Nephron (organoid): Measurements from ENCODE around the gene TBC1D12.

Experiments used
- H3K27ac Mint-ChIP-seq, 3 experiments: 2 replicates each; pipeline ENCODE4 v1.8.0; 2020; ENCODE audit warnings: mixed read lengths in 3 of 3, mild to moderate bottlenecking in 2 of 3, moderate library complexity in 1 of 3
- H3K27me3 Mint-ChIP-seq: 2 replicates; pipeline ENCODE4 v1.8.0; 2021; ENCODE audit warnings: low read depth, mild to moderate bottlenecking, moderate library complexity, mixed read lengths
- H3K36me3 Mint-ChIP-seq: 2 replicates; pipeline ENCODE4 v1.8.0; 2020; ENCODE audit warnings: low read depth, mixed read lengths
- H3K4me1 Mint-ChIP-seq: 2 replicates; pipeline ENCODE4 v1.8.0; 2020; ENCODE audit warnings: mixed read lengths
- H3K4me3 Mint-ChIP-seq, 3 experiments: 2 replicates each; pipeline ENCODE4 v1.8.0; 2020; ENCODE audit warnings: mild to moderate bottlenecking in 3 of 3, mixed read lengths in 3 of 3, moderate library complexity in 2 of 3
- H3K9me3 Mint-ChIP-seq: 2 replicates; pipeline ENCODE4 v1.8.0; 2020; ENCODE audit warnings: mixed read lengths
- CTCF ChIP-seq, 3 experiments: fragments of 200-600 bp; sonication (generic); IDR thresholded peaks; one replicate each; pipeline ENCODE4 v1.5.0; 2021; ENCODE audit warnings: antibody characterized with exemption in 3 of 3; ENCODE audit not compliant: unreplicated experiment in 3 of 3

Gene TBC1D12

DNA sequence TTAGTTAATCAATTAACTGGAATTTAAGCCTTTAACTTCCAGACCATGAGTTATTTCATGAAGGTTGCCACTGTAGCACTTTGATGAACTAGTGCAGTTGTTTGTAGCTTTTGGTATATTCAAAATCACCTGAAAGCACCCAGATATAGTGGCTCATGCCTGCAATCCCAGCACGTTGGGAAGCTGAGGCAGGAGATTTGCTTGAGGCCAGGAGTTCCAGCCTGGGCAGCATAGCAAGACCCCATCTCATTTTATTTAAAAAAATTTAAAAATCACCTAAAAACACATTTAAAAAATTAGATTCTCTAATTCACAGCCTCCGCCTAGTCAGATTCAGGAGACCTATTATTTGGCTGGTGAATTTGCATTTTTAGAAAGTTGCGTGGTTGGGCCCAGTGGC lies 9.0 kb downstream of the TBC1D12 start:
- H3K27ac Mint-ChIP-seq = peak overlapping the region; percentile 12 to 57 (median 38)
- H3K27me3 Mint-ChIP-seq = peaks cover 8% of the 10 kb centered on the region
- no peak for TF ChIP-seq CTCF (IDR thresholded peaks at IDR 0.05; ENCODE audit: unreplicated experiment in 3 of 3)
- H3K4me1 Mint-ChIP-seq = peaks cover 45% of the 10 kb centered on the region
- no peaks in the 10 kb centered on the region for H3K36me3 Mint-ChIP-seq
- no peak overlapping the region for H3K4me3 Mint-ChIP-seq
- H3K9me3 Mint-ChIP-seq = no peaks in the 10 kb centered on the region

GRCh38 chr10:94412449-94412848 lies 10.1 kb downstream of the TBC1D12 start:
- H3K27ac Mint-ChIP-seq = peak overlapping the region; percentile 81 to 97 (median 96)
- TF ChIP-seq CTCF (IDR thresholded peaks at IDR 0.05; ENCODE audit: unreplicated experiment in 3 of 3) = no peak
- H3K9me3 Mint-ChIP-seq = no peaks in the 10 kb centered on the region
- no peak overlapping the region for H3K4me3 Mint-ChIP-seq
- no peaks in the 10 kb centered on the region for H3K36me3 Mint-ChIP-seq
- H3K4me1 Mint-ChIP-seq = peaks cover 50% of the 10 kb centered on the region
- peaks cover 8% of the 10 kb centered on the region for H3K27me3 Mint-ChIP-seq

DNA sequence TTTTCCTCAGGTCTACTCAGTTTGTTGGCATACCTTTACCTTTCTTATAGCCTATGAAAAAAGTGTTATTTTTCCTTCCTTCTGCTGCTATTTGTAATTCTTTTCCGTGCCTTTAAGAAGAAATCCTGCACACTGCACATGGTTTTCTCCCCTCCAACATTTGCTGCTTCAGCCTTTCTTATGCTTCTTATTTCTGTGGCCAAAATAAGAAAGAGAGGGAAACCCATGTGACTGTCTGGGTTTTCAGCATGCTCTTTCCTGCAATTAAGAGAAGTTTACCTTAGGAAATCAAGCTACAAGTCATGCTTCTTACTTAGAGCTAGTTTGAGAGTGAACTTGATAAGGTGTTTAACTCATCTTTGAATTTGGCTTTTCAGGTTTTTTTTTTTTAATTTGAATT lies 11.0 kb downstream of the TBC1D12 start:
- Mint-ChIP-seq H3K9me3 (no peaks in the 10 kb centered on the region), H3K36me3 (no peaks in the 10 kb centered on the region), H3K4me3 (no peak overlapping the region), H3K27me3 (peaks cover 8% of the 10 kb centered on the region), H3K27ac (peak overlapping the region; percentile 5 to 96 (median 23)), H3K4me1 (peaks cover 50% of the 10 kb centered on the region)
- no peak for TF ChIP-seq CTCF (IDR thresholded peaks at IDR 0.05; ENCODE audit: unreplicated experiment in 3 of 3)

- H3K4me3 Mint-ChIP-seq = no peak overlapping the region
Measured at GRCh38 chr10:94416896-94417295, 14.6 kb downstream of the TBC1D12 start.

DNA sequence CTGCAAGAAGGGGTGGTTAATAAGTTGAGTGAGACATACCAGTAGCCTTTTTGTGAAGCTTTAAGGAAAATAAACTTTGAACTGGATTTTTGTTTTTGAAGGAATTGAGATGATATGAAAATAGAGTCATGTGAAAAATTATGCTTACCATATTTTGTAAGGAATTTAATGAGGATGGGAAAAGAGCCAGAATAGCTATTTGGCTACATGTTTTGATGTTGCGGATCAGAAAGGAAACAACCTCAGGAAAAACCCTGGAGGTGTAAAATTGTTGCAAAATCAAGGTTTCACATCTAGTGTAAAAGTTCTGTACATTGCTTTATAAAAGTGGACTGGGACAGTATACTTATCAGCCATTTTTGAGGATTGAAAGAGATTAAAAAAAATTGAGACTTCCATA lies 15.0 kb downstream of the TBC1D12 start:
- no peak overlapping the region for H3K4me3 Mint-ChIP-seq
- TF ChIP-seq CTCF (IDR thresholded peaks at IDR 0.05; ENCODE audit: unreplicated experiment in 3 of 3) = no peak
- no peaks in the 10 kb centered on the region for H3K9me3 Mint-ChIP-seq
- H3K27me3 Mint-ChIP-seq = no peaks in the 10 kb centered on the region
- peaks cover 29% of the 10 kb centered on the region for H3K4me1 Mint-ChIP-seq
- H3K36me3 Mint-ChIP-seq = no peaks in the 10 kb centered on the region
- peak overlapping the region in 1 of 3 experiments; percentile 12 for H3K27ac Mint-ChIP-seq

More at GRCh38 chr10:94416896-94417295, 14.6 kb downstream of the TBC1D12 start:
- H3K27ac Mint-ChIP-seq = peak overlapping the region in 1 of 3 experiments; percentile 12
- no peaks in the 10 kb centered on the region for H3K27me3 Mint-ChIP-seq
- no peaks in the 10 kb centered on the region for H3K36me3 Mint-ChIP-seq
- peaks cover 33% of the 10 kb centered on the region for H3K4me1 Mint-ChIP-seq
- TF ChIP-seq CTCF (IDR thresholded peaks at IDR 0.05; ENCODE audit: unreplicated experiment in 3 of 3) = no peak
- H3K9me3 Mint-ChIP-seq = no peaks in the 10 kb centered on the region

DNA sequence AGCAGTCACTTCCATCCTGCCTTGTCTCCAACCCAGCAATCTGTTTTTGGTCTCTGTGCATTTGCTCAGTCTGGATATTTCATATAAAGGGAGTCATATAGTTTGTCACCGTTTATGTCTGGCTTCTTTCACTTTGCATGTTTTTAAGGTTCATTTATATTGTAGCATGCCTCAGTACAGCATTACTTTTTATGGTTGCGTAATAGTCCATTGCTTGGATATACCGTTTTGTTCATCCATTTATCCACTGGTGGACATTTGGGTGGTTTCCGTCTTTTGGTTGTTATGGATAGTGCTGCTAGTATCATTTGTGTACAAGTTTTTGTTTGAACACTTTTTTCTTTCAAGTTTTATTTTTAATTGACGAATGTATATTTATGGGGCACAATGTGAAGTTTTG lies 18.2 kb downstream of the TBC1D12 start:
- TF ChIP-seq CTCF (IDR thresholded peaks at IDR 0.05; ENCODE audit: unreplicated experiment in 3 of 3) = no peak
- Mint-ChIP-seq H3K4me3 (no peak overlapping the region), H3K27me3 (no peaks in the 10 kb centered on the region), H3K9me3 (peaks cover 11% of the 10 kb centered on the region), H3K27ac (no peak overlapping the region), H3K36me3 (peaks cover 7% of the 10 kb centered on the region), H3K4me1 (peaks cover 28% of the 10 kb centered on the region)
